SK-N-DZ (cell line): ENCODE data around the gene CR2.
"Not testable (repeated sequence)": the region's sequence is repeated elsewhere in the genome, so short reads cannot be mapped to it uniquely, and the experiment has no call there.

Source experiments
- DNase-seq: peaks from one replicate; pipeline ENCODE4 v3.0.0-alpha.2; 2015; ENCODE audit warnings: low spot score

The CR2 gene

DNA sequence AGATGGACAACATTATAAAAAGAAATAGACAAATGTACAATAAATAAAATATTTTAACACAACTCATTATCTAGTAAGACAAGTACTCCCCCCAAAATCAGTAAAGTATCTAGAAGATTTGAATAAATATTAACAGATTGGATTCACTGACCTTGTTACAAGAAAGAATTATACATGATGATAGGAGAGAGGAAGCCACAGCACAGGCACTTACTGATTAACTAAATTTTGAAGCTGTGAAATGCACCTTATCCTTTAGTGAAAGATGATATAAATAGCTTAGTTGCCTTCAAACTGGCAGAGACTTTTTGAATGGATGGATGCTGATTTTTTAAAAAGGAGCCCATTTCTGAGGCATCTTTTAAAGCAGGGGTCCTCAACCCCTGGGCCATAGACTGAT lies 50.3 kb downstream of the CR2 start:
- no peak for DNase-seq

DNA sequence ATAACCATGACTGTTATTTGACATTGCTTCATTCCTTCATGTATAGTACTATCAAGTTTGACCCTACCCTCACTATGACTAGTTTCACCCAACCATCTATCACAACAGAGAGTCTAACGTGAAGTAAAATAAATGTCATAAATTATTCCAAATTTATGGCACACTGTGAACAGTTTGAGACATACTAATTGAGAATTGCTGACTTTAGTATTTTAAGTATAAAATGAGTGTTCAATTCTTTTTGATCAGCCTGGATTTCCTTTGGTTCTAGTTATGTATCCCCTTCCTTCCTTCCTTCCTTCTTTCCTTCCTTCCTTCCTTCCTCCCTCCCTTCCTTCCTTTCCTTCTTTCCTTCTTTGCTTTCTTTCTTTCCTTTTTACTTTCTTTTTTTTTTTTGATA lies 56.3 kb downstream of the CR2 start:
- DNase-seq: no peak

DNA sequence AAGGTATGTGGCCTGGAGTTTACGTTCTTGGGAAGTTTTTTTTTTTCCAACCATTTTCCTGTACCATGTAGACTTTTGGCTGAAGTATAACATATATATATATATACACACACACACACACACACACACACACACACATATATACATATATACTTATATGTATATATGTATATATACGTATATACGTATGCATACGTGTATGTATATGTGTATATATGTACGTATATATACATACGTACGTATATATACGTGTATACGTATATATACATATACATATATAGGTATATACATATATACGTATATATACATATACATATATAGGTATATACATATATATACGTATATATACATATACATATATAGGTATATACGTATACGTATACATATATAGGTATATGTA lies 60.8 kb downstream of the CR2 start:
- no peak for DNase-seq

- no peak for DNase-seq
Observed at GRCh38 chr1:207516729-207517128, 62.6 kb downstream of the CR2 start.

DNA sequence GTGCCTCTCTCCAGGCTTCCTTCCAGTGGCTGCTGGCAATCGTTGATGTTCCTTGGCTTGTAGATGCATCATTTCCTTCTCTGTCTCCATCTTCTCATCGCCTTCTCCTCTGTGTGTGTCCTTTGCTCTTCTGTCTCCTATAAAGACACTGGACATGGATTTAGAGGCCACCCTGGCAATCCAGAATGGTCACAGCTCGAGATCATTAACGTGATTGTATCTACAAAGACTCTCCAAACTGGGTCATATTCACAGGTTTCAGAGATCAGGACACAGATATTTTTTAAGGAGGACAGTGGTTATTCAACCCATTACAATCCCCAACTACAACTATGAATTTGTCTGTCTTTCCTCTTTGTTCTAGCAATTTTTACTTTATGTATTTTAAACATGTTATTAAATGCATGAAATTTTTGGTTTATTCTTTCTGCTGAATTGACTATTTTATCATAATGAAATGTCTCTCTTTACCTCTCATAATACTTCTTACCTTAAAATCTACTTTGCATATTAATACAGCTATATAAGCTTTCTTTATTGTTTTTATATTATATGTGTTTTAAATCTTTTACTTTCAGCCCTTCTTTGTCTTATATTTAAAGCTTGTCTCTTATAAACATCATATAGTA lies 64.6 kb downstream of the CR2 start:
- DNase-seq: no peak

DNA sequence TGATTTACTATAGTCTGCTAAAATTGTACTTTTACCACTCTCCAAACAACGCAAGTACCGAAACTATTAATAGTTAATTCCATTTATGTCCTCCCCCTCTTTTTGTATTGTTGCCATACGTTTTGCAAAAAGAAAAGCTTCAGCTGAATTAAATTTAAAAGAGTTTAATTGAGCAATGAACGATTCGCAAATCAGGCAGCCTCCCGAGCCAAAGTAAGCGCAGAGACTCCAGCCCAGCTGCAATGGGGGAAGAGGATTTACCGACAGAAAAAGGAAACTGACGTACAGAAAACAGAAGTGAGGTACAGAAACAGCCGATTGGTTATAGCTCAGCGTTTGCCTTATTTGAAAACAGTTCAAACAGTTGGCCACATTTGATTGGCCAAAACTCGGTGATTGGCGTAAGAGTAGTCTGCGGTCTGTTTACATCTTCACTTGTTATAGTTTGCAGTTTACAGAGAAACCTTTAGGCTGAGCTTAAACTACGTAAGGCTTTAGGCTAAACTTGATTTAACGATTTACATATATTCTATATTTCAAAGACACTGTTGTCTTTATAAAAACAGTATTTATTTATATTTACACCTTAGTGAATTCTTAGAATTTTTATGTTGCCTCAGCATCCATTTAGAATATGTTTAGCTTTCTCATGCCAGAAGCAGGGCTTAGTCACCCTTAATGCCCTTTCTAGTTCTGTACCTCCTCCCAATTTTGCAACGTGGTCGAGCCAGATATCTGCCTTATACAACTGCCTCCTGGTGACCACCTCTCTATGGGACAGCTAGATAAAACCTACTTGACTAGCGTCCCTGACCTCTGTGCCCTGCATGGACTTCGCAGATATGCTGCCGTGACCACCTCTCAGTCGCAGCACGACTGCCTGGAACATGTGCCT lies 65.6 kb downstream of the CR2 start:
- no peak for DNase-seq

DNA sequence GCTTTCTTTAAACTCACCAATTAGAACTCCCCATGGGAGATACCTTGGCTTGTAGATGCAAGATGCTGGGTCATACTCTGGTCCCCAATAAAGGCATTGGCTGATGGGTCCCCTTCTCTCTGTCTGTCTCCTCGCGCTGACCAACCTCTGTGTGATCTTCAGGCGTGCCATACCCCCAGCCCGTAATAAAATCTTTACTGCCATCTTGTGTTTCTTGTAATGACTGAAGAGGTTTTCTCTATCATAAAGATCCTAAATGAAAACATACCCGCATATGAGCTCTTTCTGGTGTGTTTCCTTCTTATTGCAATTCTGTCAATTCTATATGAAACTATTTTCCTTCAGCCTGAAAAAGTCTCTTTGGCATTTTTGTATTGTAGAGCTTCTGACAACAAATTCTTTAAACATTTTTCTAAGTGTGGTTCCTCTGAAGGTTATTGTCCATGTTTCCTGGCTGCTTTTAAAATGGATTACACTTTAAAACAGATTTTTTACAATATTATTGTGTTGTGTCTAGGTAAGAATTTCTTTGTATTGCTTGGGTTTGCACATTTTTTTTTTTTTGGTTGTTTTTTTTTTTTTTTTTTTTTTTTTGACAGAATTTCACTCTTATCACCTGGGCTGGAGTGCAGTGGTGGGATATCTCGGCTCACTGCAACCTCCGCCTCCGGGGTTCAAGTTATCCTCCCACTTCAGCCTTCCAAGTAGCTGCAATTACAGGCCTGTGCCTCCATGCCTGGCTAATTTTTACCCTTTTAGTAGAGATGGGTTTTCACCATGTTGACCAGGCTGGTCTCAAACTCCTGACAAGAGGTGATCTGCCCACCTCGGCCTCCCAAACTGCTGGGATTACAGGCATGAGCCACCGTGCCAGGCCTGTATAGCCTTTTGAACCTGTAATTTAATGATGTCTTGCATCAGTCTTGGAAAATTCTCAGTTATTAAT lies 66.5 kb downstream of the CR2 start:
- DNase-seq: not testable (repeated sequence)

- DNase-seq: not testable (repeated sequence)
Observed at GRCh38 chr1:207525239-207525638, 71.1 kb downstream of the CR2 start.

DNA sequence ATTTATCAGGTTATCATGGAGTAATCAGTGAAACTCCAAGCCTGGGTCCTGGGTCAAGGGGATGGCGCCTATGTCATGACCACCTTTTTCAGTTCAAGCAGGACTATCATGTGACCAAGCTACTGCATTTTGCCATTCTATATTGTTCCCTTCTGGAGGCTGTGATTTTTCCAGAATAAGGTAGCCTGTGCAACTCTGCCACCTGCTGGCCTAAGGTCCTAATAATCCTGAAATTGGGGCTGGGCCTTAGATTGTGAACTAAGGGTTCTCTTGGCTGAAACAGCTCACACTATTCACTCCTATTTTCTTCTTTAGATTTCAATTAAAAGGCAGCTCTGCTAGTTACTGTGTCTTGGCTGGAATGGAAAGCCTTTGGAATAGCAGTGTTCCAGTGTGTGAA lies 74.3 kb downstream of the CR2 start:
- not testable (repeated sequence) for DNase-seq

DNA sequence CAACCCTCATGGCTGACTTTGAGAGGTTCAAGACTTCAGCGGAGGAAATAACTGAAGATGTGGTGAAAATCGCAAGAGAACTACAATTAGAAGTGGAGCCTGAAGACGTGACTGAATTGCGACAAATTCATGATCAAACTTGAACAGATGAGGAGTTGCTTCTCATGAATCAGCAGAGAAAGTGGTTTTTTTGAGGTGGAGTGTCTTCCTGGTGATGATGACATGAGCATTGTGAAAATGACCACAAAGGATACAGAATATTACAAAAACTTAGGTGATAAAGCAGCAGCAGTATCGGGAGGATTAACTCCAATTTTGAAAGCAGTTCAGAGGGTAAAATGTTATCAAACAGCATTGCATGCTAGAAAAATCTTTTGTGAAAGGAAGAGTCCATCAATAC lies 82.1 kb downstream of the CR2 start:
- not testable (repeated sequence) for DNase-seq
